NCI-H526 (cell line): ENCODE data around the gene DMBX1.
A peak's percentile ranks its signal among the peaks of the same experiment; 100 is the strongest.

Experiments used
- DNase-seq, 2 experiments: peaks; one replicate each; lab custom pipeline; 2025; lab: John Stamatoyannopoulos, UW

Gene DMBX1

DNA sequence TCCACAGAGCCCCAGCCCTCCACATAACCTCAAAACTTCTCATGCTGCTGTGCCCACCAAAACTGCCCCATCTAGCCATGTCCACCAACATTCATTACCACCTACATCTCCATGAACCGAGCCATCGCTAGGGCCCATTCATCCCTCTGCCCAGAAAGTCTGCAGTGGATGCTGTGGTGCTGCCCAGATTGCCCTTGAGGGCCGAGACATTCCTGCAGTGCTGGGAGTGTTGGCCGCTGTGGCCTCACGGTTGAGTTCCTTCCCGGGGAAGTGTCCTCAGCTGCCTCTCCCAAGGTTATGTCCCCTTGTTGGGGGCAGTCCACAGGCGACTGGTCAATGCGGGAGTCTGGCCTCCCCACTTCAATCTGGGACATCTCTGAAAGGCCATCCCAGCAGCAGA, 30.3 kb upstream of the DMBX1 start:
- DNase-seq = no peak

DNA sequence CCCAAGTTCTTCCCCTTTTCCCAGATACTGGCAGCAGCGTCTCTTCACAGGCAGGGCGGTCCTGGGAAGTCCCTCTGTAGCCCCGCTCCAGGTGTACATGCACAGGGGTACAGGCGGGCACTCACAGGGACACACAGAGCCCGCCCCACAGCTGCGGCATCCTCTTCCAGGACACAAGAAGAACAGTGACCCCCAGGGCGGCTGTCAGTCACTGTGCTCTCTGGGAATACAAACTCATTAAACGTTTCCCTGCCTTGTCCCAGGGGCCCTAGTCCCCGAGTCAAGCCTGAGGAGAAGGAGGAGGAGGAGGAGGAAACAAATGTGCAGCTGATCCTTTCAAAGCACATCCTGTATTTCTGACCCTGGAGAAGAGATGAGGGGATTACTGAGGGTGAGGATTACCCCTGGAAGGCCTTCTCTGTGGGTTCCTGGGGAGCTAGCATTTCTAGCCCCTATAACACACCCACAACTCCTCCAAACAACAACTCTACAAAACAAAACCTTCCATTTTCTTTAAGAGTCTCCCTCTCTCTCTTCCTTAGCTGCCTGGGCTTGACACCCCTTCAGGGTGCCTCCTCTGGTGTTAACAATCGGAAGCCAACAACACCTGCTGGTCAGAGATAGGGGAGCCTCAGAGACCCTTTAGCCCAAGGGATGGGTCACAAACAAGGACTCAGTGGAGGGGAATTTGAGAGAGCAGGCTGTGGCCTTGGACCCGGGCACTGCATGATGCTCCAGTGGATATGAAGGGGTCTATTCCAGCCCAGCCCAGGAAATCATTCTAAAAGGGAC, 28.4 kb upstream of the DMBX1 start:
- DNase-seq = no peak

- DNase-seq = no peak
Measured at GRCh38 chr1:46461809-46462448, 27.7 kb upstream of the DMBX1 start.

DNA sequence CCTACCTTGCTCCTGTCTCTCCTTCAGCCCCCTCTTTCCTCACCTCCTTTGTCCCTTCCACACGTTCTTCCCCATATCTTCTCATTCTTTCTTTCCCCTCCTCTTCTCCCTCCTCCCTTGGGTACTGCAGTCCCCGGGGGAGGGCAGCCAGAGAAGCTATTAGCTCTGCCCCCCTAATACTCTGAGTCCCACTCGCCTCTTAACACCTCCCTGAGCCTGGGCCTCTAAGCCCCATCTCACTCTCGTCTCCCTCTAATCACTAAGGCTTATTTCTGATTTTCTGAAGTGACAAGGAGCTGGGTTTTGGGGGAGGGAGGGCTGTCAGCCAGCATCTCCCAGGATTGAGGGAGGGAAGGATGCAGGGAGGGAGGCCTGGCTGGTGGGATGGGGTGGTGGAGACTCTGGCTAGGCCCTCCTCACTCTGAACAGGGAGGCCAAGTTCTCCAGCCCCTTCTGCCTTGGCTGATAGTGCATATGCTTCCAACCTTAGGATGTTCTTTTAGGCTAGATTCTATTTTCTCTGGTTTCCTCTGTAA, 25.6 kb upstream of the DMBX1 start:
- DNase-seq = no peak

DNA sequence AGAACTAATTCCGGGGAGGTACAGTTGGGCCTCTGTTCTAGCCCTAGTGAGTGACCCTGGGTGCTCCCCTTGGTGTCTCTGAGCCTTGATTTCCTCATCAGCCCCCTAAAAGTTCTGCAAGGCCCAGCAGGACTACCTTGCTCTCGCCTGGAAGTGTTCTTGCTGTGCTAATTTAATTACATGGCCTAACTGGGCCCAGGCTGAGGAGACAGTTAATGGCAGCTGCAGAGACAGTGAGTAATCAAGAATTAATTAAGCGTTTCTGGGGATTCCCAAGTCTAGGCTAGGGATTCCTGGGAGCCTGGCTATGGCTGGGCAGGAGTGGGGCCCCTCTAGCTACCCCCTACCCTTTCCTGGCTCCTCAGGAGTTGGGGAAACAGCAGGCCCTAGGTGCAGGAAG, 24.7 kb upstream of the DMBX1 start:
- DNase-seq = no peak

DNA sequence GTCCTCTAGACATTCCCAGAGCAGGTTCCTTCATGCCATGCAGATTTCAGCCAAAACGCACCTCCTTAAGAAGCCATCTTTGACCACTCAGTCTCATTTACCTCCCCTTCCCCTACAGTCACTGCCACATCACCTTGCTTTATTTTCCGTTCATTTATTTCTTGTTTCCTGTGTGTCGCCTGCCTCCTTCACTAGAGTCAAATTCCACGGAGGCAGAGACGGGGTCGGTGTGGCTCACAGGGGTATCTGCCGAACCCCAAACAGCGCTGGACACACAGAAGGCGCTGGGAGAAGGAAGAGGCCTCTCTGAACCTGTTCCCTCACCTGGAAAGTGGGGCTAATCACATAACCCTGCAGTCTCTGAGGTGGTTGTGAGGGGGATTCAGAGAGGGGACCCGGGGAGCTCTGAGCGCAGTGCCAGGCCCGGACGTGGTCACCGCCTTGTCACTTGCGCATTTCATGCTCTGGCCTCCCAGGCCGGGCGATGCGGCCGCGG, 23.6 kb upstream of the DMBX1 start:
- DNase-seq = no peak

- peak in 1 of 2 experiments; percentile 71 for DNase-seq
Measured at GRCh38 chr1:46466477-46467182, 23.0 kb upstream of the DMBX1 start.

- DNase-seq = no peak
Measured at GRCh38 chr1:46467183-46467504, 22.5 kb upstream of the DMBX1 start.

DNA sequence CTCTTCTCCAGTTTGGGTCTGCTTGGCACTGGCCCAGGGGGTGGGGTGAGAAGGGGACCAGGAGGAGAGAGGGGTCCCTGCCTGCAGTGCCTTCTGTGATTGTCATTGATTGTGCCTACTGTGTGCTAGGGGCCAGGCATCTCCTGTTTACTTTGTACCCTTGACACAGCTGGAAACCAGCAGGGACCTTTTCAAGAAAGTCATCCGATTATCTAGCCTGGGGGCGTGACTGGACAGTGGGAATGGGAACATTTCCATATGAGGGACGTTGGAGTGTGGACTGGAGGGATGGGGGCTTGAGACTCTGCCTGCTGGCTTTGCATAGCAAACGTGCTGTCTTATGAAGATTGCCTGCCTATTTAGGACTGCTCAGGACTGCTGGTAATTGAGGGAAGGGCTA, 19.8 kb upstream of the DMBX1 start:
- DNase-seq = peak in 1 of 2 experiments; percentile 34

DNA sequence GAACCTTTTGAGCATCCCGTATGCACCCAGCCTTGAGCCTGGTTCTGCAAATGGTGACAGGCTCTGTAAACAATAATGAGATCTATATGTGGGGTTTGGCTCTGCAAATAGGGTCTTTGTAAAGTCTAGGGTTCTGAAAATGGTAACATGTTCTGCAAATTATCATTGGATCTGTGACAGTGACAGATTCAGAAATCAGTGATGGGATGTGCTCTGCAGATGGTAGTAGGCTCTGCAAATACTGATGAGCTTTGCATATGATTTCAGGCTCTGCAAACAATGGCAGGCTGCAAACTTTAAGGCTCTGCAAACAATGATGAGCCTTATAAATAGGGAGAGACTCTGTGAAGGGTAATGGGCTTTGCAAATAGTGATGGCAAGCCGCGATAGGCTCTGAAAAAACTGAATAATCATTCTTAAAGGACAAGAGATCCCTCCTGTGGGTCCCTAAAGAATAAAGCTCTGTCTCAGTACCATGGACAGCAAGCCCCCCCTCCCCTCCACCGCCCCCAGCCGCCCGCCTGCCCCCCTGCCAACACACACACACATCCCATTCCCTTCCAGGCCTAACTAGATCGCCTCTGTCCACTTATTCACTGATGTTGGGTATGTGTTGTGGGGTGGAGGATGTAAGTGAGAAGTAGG, 17.7 kb upstream of the DMBX1 start:
- no peak for DNase-seq

- DNase-seq = no peak
Measured at GRCh38 chr1:46472498-46473181, 17.0 kb upstream of the DMBX1 start.

GRCh38 chr1:46473991-46474390, 15.6 kb upstream of the DMBX1 start:
- no peak for DNase-seq

DNA sequence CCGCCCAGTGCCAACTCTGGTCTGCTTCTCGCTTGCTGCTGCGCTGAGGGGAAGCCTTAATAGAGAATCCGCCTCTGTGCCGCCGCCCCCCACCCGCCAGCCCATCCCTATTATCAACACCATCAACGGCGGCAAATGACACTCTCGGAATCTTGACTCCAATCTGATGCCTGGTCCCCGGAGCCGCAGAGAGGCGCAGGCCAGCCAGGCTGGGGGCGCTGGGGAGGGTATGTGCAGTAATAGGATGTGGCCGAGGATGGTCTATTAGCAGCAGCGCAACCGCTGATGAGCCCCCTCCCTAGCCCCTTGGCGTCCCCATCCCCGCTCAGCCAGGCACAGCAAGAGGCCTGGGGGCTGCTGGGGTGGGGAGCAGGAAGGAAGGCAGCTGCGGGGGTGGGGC, 15.1 kb upstream of the DMBX1 start:
- no peak for DNase-seq

GRCh38 chr1:46476673-46477072, 13.0 kb upstream of the DMBX1 start:
- DNase-seq = no peak

DNA sequence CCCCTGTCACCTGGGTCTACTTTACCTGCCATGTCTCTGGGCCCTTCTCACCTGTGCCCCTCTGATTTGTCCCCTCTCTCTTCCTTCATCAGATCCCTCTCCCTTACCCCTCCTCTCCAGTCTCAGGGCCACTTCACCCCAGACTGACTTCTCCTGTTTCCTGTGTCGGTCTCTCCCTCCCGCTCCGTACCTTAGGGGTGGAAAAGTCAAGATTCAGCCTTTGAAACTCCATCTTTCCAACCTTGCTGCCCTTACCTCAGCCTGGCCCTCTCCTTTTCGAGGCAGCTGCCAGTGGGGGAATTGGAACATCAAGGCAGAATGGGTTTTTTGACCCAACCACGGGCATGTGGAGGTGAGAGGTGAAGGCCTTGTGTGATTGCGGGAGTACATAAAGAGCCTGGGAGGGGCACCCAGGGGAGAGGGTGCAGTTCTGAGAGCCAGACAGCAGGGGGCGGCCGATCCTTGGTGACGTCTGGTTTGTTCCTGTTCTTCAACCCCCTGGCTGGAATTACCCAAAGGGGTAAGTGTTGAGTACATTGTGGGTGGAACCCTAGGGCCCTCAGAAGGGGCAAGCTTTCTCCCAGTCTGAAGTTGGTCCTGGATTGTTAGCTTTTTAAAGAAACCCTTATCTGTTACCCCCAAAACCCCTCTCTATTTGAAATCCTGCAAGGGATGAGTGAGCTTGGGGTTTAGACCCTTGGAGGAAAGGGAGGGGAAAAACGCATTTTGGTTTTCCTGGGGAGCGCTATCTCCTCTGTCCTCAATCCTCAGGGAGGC, 12.3 kb upstream of the DMBX1 start:
- peak; percentile 33 to 75 for DNase-seq

GRCh38 chr1:46478721-46479485, 10.7 kb upstream of the DMBX1 start:
- DNase-seq = no peak

DNA sequence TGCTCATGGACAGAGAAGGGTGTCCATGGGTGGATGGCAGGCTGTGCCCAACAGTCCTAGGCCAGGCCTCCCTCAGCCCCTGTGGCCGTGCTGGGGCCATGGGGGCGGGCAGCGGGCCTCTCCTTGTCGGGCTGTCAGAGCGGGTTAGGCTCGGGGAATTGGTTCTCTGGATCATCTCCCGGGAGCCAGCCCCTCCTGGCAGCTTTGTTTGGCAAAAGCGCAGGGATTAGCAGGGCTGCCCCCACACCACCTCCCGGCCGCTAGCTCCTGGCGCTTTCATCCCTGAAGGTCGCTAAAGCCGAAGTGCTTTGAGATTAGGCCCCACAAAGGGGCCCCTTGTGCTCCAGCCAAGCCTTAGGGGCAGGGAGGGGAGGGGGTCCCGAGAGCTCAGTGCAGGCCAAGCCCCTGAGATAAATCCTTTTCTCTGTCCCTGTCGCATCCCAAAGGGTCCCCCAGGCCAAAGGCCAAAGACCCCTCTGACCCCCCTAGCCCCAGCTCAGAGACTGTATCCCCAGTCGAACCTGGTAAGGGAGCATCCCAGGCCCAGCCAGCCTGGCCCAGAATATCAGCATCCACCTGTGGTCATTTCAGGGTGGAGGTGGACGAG, 9.8 kb upstream of the DMBX1 start:
- DNase-seq = no peak

- no peak for DNase-seq
Measured at GRCh38 chr1:46480959-46481646, 8.5 kb upstream of the DMBX1 start.

- DNase-seq = no peak
Measured at GRCh38 chr1:46481961-46482360, 7.7 kb upstream of the DMBX1 start.
